Activated T-helper 1 cell treated with anti-CD3 and anti-CD28 coated beads, Interleukin-12 subunit alpha, Interleukin-12 subunit beta, Interleukin-2, Interleukin-4 antibody, amounts not matched to agents 30 ng/mL and 10 ng/mL and 1 ng/mL, durations not matched to agents 14 hours and 24 hours and 36 hours (primary cell): ENCODE data around the gene HOXC12. TPM values are rescaled to one million over a fixed set of nuclear protein-coding genes. Genes with fewer than 3 reads are reported as not detected.

Source experiments
- DNase-seq: peaks from one replicate; pipeline ENCODE4 v3.0.0; 2021; ENCODE audit warnings: low spot score
- H3K27ac Mint-ChIP-seq: one replicate; pipeline ENCODE4 v1.8.0; 2021; ENCODE audit warnings: mild to moderate bottlenecking, mixed read lengths
- H3K27me3 Mint-ChIP-seq: one replicate; pipeline ENCODE4 v1.8.0; 2022; ENCODE audit warnings: mild to moderate bottlenecking, moderate library complexity, mixed read lengths; ENCODE audit not compliant: insufficient read depth
- H3K36me3 Mint-ChIP-seq: one replicate; pipeline ENCODE4 v1.8.0; 2021; ENCODE audit warnings: low read depth, mixed read lengths
- H3K4me1 Mint-ChIP-seq: one replicate; pipeline ENCODE4 v1.8.0; 2021; ENCODE audit warnings: low read depth, mixed read lengths
- H3K4me3 Mint-ChIP-seq: one replicate; pipeline ENCODE4 v1.8.0; 2021; ENCODE audit warnings: mild to moderate bottlenecking, moderate library complexity, mixed read lengths
- H3K9me3 Mint-ChIP-seq: one replicate; pipeline ENCODE4 v1.8.0; 2021; ENCODE audit warnings: mixed read lengths
- intact Hi-C: fragments of 100-400 bp; cut with micrococcal nuclease; formaldehyde crosslinking; loops from one replicate; pipeline ENCODE4 v1.15.1; 2024
- total RNA-seq: library from RNA; stranded (reverse); gene quantifications from 2 replicates; pipeline ENCODE4 v1.2.3, GENCODE V29; 2022

HOXC12 gene
- total RNA-seq, 1 donor from 2014 or later, result not detected

GRCh38 chr12:53965281-53966084, 10.8 kb downstream of the HOXC12 start:
- no peak for DNase-seq
- Mint-ChIP-seq H3K4me3 (no peak overlapping the region), H3K4me1 (peaks cover 6% of the 10 kb centered on the region), H3K36me3 (no peaks in the 10 kb centered on the region), H3K9me3 (no peaks in the 10 kb centered on the region), H3K27ac (peak overlapping the region; percentile 30), H3K27me3 (peaks cover 90% of the 10 kb centered on the region)
- intact Hi-C loops, result loop anchor here (2.0 kb wide), 1 partner anchor 15 kb away; no protein-coding TSS in a partner anchor

GRCh38 chr12:53966085-53966384, 11.3 kb downstream of the HOXC12 start:
- H3K27me3 Mint-ChIP-seq, result peaks cover 93% of the 10 kb centered on the region
- H3K4me3 Mint-ChIP-seq, result no peak overlapping the region
- DNase-seq, result no peak
- H3K9me3 Mint-ChIP-seq, result no peaks in the 10 kb centered on the region
- no peak overlapping the region for H3K27ac Mint-ChIP-seq
- intact Hi-C loops, result loop anchor here (2.0 kb wide), 1 partner anchor 15 kb away; no protein-coding TSS in a partner anchor
- peaks cover 6% of the 10 kb centered on the region for H3K4me1 Mint-ChIP-seq
- H3K36me3 Mint-ChIP-seq, result no peaks in the 10 kb centered on the region

DNA sequence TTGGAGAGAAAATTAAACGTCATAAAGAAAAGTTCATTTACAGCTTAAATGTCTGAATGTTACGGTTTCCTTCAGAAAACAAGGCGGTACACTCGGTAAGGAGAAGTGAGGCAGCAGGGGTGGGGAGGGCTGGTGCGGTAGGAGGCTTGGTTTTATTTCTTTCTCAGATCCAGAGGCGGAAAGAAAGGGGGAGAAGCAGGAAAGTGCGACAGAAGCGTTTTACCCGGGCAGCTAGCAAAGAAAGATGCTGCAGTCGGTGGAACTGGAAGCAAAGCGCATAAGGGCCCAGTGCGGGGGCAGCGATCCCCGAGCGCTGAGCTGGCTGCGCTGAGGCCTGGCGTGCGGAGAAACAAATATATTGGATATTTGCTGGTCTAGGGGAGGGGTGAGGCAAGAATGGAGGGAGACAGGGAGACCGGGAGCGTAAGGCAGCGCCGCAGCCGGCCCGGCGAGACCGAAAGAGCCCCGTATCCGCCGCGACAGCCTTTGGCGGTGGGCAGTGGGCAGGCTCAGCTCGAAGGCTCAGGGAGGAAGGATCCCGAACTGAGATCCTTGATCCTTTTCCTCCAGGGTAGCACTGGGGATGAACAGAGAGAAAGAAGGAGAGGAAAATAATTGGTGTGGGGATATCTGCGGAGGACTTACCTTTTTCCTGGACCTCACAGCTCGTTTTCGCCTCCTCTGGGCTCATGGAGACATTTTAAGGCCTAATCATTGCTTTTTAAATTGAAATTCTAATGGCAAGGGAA, 11.9 kb downstream of the HOXC12 start:
- intact Hi-C loops, result loop anchor here (2.0 kb wide), 1 partner anchor 14 kb away; no protein-coding TSS in a partner anchor
- no peaks in the 10 kb centered on the region for H3K9me3 Mint-ChIP-seq
- no peak overlapping the region for H3K4me3 Mint-ChIP-seq
- no peaks in the 10 kb centered on the region for H3K36me3 Mint-ChIP-seq
- no peak overlapping the region for H3K27ac Mint-ChIP-seq
- H3K27me3 Mint-ChIP-seq, result peaks cover 97% of the 10 kb centered on the region
- no peak for DNase-seq
- H3K4me1 Mint-ChIP-seq, result peaks cover 6% of the 10 kb centered on the region

DNA sequence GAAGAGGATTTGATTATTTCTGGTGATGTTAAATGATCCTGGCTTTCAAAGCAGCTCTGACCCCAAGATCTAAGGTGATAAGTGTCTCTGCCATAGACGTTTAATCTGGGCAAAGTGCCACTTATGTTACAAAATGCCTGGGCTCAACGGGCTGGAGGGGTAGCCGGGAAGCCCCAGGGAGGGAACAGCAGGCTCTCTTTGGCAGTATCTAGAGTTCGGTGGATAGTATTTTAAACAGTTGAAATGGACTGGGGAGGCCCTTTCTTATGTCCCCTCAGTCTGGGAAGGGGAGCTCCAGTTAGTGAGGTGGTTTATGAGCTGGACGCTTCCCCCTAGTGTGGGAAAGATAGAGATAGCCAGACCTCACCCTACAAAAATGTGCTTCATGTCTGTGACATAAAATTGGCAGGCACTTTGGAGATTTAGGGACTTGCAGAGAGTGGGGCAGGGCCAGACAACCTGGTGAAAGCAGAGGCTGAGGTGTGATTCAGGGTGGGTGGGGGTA, 12.8 kb downstream of the HOXC12 start:
- Mint-ChIP-seq H3K36me3 (no peaks in the 10 kb centered on the region), H3K9me3 (no peaks in the 10 kb centered on the region), H3K4me1 (peaks cover 6% of the 10 kb centered on the region), H3K4me3 (no peak overlapping the region), H3K27ac (no peak overlapping the region), H3K27me3 (peaks cover 99% of the 10 kb centered on the region)
- DNase-seq, result no peak
- intact Hi-C loops, result loop anchor here (2.0 kb wide), 1 partner anchor 13 kb away; no protein-coding TSS in a partner anchor

- peaks cover 13% of the 10 kb centered on the region for H3K4me1 Mint-ChIP-seq
- peaks cover 99% of the 10 kb centered on the region for H3K27me3 Mint-ChIP-seq
- peaks cover 3% of the 10 kb centered on the region for H3K36me3 Mint-ChIP-seq
- DNase-seq, result no peak
- H3K27ac Mint-ChIP-seq, result no peak overlapping the region
- intact Hi-C loops, result no loop called here
- H3K9me3 Mint-ChIP-seq, result no peaks in the 10 kb centered on the region
- no peak overlapping the region for H3K4me3 Mint-ChIP-seq
Measured at GRCh38 chr12:53968214-53969127, 13.8 kb downstream of the HOXC12 start.

DNA sequence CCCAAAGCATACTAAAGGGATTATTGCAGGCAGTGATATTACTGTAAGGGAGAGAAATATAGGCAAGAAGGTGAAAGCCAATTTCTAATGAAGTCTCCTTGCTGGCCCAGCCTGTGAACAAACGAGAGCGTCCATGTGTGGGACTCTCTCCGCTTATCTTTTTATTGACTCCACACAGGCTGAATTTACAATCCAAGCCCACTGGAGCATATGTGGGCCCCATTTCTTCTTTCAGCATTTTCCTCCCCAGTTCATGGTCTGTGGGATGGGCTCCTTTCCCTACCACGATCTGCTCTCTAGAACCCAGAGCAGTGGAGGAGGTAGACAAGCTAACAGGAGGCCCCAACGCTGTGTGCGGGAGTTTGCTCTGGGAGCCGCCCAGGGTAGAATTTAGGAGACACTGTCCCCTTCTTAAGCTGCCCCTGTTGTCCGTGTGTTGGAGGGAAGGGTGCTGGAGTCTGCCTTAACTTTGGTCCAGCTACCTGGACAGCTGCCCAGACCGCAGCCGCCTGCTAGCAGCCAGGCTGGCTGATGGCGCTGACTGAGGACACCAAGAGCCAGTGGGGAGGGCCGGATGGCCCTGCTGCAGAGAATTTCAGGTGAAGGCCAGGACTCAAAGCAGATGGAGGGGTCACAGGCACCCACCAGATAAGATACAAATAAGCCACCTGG, 15.0 kb downstream of the HOXC12 start:
- H3K9me3 Mint-ChIP-seq, result no peaks in the 10 kb centered on the region
- peaks cover 93% of the 10 kb centered on the region for H3K27me3 Mint-ChIP-seq
- no peak overlapping the region for H3K27ac Mint-ChIP-seq
- intact Hi-C loops, result no loop called here
- DNase-seq, result no peak
- peaks cover 3% of the 10 kb centered on the region for H3K36me3 Mint-ChIP-seq
- H3K4me1 Mint-ChIP-seq, result peaks cover 13% of the 10 kb centered on the region
- no peak overlapping the region for H3K4me3 Mint-ChIP-seq

GRCh38 chr12:53970451-53970850, 15.7 kb downstream of the HOXC12 start:
- H3K4me3 Mint-ChIP-seq, result no peak overlapping the region
- H3K4me1 Mint-ChIP-seq, result peaks cover 12% of the 10 kb centered on the region
- peaks cover 3% of the 10 kb centered on the region for H3K36me3 Mint-ChIP-seq
- intact Hi-C loops, result no loop called here
- peaks cover 90% of the 10 kb centered on the region for H3K27me3 Mint-ChIP-seq
- DNase-seq, result no peak
- no peaks in the 10 kb centered on the region for H3K9me3 Mint-ChIP-seq
- H3K27ac Mint-ChIP-seq, result no peak overlapping the region

GRCh38 chr12:53971129-53971528, 16.4 kb downstream of the HOXC12 start:
- no peak for DNase-seq
- H3K27ac Mint-ChIP-seq, result no peak overlapping the region
- H3K27me3 Mint-ChIP-seq, result peaks cover 90% of the 10 kb centered on the region
- H3K4me3 Mint-ChIP-seq, result no peak overlapping the region
- H3K9me3 Mint-ChIP-seq, result no peaks in the 10 kb centered on the region
- H3K36me3 Mint-ChIP-seq, result peaks cover 5% of the 10 kb centered on the region
- peaks cover 15% of the 10 kb centered on the region for H3K4me1 Mint-ChIP-seq
- intact Hi-C loops, result no loop called here

DNA sequence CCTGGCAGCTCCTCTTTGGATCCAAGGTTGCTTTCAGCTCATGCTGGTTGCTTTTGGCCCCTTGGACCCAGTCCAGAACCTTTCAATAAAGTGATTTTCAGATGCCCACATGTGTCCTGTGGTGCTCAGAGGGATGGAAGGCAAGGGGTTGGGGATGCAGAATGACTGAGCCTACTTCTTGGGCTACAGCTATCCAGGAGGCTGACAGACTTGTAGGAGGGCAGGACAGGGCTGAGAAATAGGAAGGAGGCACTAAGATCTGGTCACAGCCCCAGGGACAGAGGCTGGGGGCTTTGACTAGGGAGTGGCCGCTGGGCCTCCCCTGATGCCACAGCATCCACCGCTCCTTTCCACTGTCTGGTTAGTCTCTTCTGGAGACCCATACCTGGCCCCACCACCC, 17.0 kb downstream of the HOXC12 start:
- H3K27ac Mint-ChIP-seq, result no peak overlapping the region
- peaks cover 15% of the 10 kb centered on the region for H3K4me1 Mint-ChIP-seq
- intact Hi-C loops, result loop anchor here (2.0 kb wide), 1 partner anchor 15 kb away; no protein-coding TSS in a partner anchor
- DNase-seq, result no peak
- no peaks in the 10 kb centered on the region for H3K9me3 Mint-ChIP-seq
- H3K4me3 Mint-ChIP-seq, result no peak overlapping the region
- peaks cover 5% of the 10 kb centered on the region for H3K36me3 Mint-ChIP-seq
- peaks cover 90% of the 10 kb centered on the region for H3K27me3 Mint-ChIP-seq

GRCh38 chr12:53972152-53972702, 17.5 kb downstream of the HOXC12 start:
- Mint-ChIP-seq H3K4me3 (no peak overlapping the region), H3K27ac (peak overlapping the region; percentile 29), H3K27me3 (peaks cover 90% of the 10 kb centered on the region), H3K36me3 (peaks cover 5% of the 10 kb centered on the region), H3K4me1 (peaks cover 15% of the 10 kb centered on the region), H3K9me3 (no peaks in the 10 kb centered on the region)
- DNase-seq, result no peak
- intact Hi-C loops, result loop anchor here (2.0 kb wide), 1 partner anchor 15 kb away; no protein-coding TSS in a partner anchor

GRCh38 chr12:53972722-53973235, 18.1 kb downstream of the HOXC12 start, which contains the start of gene HOXC11:
Gene HOXC11 (plus strand): TSS chr12:53973126. CDS start chr12:53973242, 116 bp downstream.
- peak within 1 kb of the TSS; percentile 37 for H3K4me3 Mint-ChIP-seq
- DNase-seq, result no peak

More at GRCh38 chr12:53972722-53973235, 18.1 kb downstream of the HOXC12 start, which contains the start of gene HOXC11:
- Mint-ChIP-seq H3K9me3 (no peaks in the 10 kb centered on the region), H3K36me3 (peaks cover 5% of the 10 kb centered on the region), H3K27me3 (peaks cover 90% of the 10 kb centered on the region), H3K4me1 (peaks cover 15% of the 10 kb centered on the region), H3K27ac (peak within 1 kb of the TSS; percentile 66)
- intact Hi-C loops, result loop anchor here (2.0 kb wide), 1 partner anchor 16 kb away; no protein-coding TSS in a partner anchor
